OCI-LY7 (cell line): ENCODE results near the gene ADAM11. TPM values are rescaled to one million over a fixed set of nuclear protein-coding genes. Genes with fewer than 3 reads are reported as not detected.

Experiments
- BruUV-seq: library from RNA; stranded (reverse); fragments of 400-500 nt; replicated peaks from 2 replicates; lab custom pipeline; 2021; lab: Mats Ljungman, UMichigan
- CTCF ChIA-PET: fragments of 300-600 bp; sonication (Branson Sonifier 250); formaldehyde crosslinking; loops from one replicate; lab custom pipeline; 2022; ENCODE audit warnings: antibody characterized with exemption; ENCODE audit not compliant: unreplicated experiment; lab: Charles Lee
- POLR2A ChIA-PET: fragments of 300-600 bp; sonication (Branson Sonifier 250); formaldehyde crosslinking; loops from one replicate; lab custom pipeline; 2022; ENCODE audit warnings: antibody characterized with exemption; lab: Charles Lee
- DNase-seq: peaks from one replicate; pipeline ENCODE4 v3.0.0-alpha.2; 2015; ENCODE audit warnings: low spot score
- H2AFZ ChIP-seq: fragments of 200-600 bp; sonication (generic), shearing (Covaris generic); 2 replicates; pipeline ENCODE4 v1.6.1; 2014; ENCODE audit warnings: mild to moderate bottlenecking, antibody characterized with exemption, low read length, moderate library complexity
- H3K27ac ChIP-seq: fragments of 200-600 bp; sonication (generic); 2 replicates; pipeline ENCODE4 v1.5.1; 2014; ENCODE audit warnings: mixed run types, low read depth, mild to moderate bottlenecking, moderate library complexity, low read length, inconsistent platforms; ENCODE audit not compliant: poor library complexity, severe bottlenecking
- H3K36me3 ChIP-seq: fragments of 200-600 bp; sonication (generic); 2 replicates; pipeline ENCODE4 v1.6.1; 2014; ENCODE audit warnings: mild to moderate bottlenecking, antibody characterized with exemption, low read length, moderate library complexity, mixed read lengths; ENCODE audit not compliant: insufficient read depth
- H3K4me1 ChIP-seq: fragments of 200-600 bp; sonication (generic); 2 replicates; pipeline ENCODE4 v1.5.1; 2014; ENCODE audit warnings: mild to moderate bottlenecking, low read length; ENCODE audit not compliant: insufficient read depth, poor library complexity, severe bottlenecking
- H3K4me2 ChIP-seq: fragments of 200-600 bp; sonication (generic); 2 replicates; pipeline ENCODE4 v1.6.1; 2014; ENCODE audit warnings: mild to moderate bottlenecking, low read length
- H3K4me3 ChIP-seq: fragments of 200-600 bp; sonication (generic); 2 replicates; pipeline ENCODE4 v1.5.1; 2014; ENCODE audit warnings: mild to moderate bottlenecking, low read depth, low read length; ENCODE audit not compliant: poor library complexity, severe bottlenecking
- H3K79me2 ChIP-seq: fragments of 200-600 bp; sonication (generic); 2 replicates; pipeline ENCODE4 v1.6.1; 2016; ENCODE audit warnings: low read depth, mild to moderate bottlenecking, low read length, moderate library complexity, mixed read lengths; ENCODE audit not compliant: insufficient read depth
- H3K9me2 ChIP-seq: fragments of 200-600 bp; sonication (generic); 2 replicates; pipeline ENCODE4 v1.6.1; 2016; ENCODE audit warnings: mild to moderate bottlenecking, low read length, mixed read lengths; ENCODE audit not compliant: insufficient read depth
- H3K9me3 ChIP-seq: fragments of 200-600 bp; sonication (generic); 2 replicates; pipeline ENCODE4 v1.6.1; 2014; ENCODE audit warnings: mild to moderate bottlenecking, mixed run types, low read length, mixed read lengths
- H4K20me1 ChIP-seq: fragments of 200-600 bp; sonication (generic); 2 replicates; pipeline ENCODE4 v1.6.1; 2014; ENCODE audit warnings: mild to moderate bottlenecking, antibody characterized with exemption, low read length, moderate library complexity, mixed read lengths; ENCODE audit not compliant: insufficient read depth
- EZH2phosphoT487 ChIP-seq: fragments of 200-600 bp; sonication (generic); IDR thresholded peaks from 2 replicates; pipeline ENCODE4 v1.6.1; 2018; ENCODE audit warnings: low read depth, borderline replicate concordance, mild to moderate bottlenecking, mixed run types, antibody characterized with exemption, low read length, moderate library complexity, mixed read lengths
- intact Hi-C: fragments of 100-400 bp; cut with micrococcal nuclease; formaldehyde crosslinking; loops from one replicate; pipeline ENCODE4 v1.10.0; 2022; ENCODE audit not compliant: unreplicated experiment
- total RNA-seq, 2 experiments: library from RNA; depleted of rRNA in 1 of 2; stranded (reverse); fragments of >200 nt in 1 of 2; shearing (Covaris generic) in 1 of 2; gene quantifications; 2 replicates each; pipeline ENCODE4 v1.2.3, GENCODE V29; 2014 to 2022
- TF ChIP-seq, protein P1 (sequence below): fragments of 200-600 bp; sonication (generic); conservative IDR thresholded peaks from 2 replicates; pipeline ENCODE4 v1.5.1; 2014; ENCODE audit warnings: mild to moderate bottlenecking, antibody characterized with exemption, low read length, moderate library complexity, mixed read lengths

ADAM11 gene
- total RNA-seq, 2 experiments from 2014 or later, result 1.1 to 3.3 TPM

DNA sequence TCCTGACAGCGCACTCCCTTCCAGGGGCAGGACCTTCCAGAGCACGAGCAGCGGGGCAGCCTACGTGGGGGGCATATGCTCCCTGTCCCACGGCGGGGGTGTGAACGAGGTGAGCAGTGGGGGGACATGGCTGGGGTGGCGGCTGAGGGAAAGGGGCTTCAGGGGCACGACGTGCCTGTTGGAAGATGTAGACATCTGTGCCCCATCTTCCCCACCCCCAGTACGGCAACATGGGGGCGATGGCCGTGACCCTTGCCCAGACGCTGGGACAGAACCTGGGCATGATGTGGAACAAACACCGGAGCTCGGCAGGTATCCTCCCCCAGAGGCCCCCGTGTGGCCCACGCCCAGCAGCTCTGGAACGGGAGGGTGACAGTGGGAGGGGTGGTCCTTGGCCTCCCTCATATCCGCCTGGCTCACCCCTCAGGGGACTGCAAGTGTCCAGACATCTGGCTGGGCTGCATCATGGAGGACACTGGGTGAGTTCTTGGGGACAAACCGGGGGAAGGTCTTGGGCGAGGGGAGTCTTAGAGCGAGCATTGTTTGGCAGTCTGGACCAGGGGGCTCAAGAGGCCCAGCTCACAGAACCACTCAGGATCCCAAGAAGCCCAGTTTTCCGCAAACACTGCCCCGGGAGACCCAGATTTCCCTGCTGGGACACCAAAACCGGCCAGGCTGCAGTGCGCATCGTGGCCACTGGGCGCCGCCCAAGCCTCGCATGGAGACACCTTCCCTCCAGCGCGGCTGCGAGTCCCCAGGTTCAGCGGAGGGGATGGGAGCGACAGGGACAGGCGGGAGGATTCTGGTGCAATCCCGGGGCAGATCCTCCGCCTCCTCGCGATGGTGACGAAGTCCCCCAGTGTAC lies 15.7 kb downstream of the ADAM11 start:
- Histone ChIP-seq H2AFZ (peak overlapping the region; percentile 80), H3K4me1 (peaks cover 18% of the 10 kb centered on the region), H3K9me3 (no peaks in the 10 kb centered on the region), H3K4me3 (peak overlapping the region; percentile 72), H3K4me2 (peak overlapping the region; percentile 99), H3K27ac (peak overlapping the region; percentile 8), H4K20me1 (no peaks in the 10 kb centered on the region), H3K9me2 (no peaks in the 10 kb centered on the region), H3K79me2 (no peaks in the 10 kb centered on the region), H3K36me3 (no peaks in the 10 kb centered on the region)
- intact Hi-C loops, result loop anchor here (1.0 to 2.0 kb wide), 2 partner anchors 54 to 91 kb away; no protein-coding TSS in a partner anchor
- peak; percentile 89 for DNase-seq
- CTCF ChIA-PET, result interaction anchor here (0.8 kb wide), 1 partner anchor 137 kb away, joined by 3 read pairs; no protein-coding TSS in a partner anchor
- POLR2A ChIA-PET, result no interaction called here
- TF ChIP-seq, protein P1, sequence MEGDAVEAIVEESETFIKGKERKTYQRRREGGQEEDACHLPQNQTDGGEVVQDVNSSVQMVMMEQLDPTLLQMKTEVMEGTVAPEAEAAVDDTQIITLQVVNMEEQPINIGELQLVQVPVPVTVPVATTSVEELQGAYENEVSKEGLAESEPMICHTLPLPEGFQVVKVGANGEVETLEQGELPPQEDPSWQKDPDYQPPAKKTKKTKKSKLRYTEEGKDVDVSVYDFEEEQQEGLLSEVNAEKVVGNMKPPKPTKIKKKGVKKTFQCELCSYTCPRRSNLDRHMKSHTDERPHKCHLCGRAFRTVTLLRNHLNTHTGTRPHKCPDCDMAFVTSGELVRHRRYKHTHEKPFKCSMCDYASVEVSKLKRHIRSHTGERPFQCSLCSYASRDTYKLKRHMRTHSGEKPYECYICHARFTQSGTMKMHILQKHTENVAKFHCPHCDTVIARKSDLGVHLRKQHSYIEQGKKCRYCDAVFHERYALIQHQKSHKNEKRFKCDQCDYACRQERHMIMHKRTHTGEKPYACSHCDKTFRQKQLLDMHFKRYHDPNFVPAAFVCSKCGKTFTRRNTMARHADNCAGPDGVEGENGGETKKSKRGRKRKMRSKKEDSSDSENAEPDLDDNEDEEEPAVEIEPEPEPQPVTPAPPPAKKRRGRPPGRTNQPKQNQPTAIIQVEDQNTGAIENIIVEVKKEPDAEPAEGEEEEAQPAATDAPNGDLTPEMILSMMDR, result peak; percentile 94
- no peak for TF ChIP-seq EZH2phosphoT487
- no TSS peak for BruUV-seq

DNA sequence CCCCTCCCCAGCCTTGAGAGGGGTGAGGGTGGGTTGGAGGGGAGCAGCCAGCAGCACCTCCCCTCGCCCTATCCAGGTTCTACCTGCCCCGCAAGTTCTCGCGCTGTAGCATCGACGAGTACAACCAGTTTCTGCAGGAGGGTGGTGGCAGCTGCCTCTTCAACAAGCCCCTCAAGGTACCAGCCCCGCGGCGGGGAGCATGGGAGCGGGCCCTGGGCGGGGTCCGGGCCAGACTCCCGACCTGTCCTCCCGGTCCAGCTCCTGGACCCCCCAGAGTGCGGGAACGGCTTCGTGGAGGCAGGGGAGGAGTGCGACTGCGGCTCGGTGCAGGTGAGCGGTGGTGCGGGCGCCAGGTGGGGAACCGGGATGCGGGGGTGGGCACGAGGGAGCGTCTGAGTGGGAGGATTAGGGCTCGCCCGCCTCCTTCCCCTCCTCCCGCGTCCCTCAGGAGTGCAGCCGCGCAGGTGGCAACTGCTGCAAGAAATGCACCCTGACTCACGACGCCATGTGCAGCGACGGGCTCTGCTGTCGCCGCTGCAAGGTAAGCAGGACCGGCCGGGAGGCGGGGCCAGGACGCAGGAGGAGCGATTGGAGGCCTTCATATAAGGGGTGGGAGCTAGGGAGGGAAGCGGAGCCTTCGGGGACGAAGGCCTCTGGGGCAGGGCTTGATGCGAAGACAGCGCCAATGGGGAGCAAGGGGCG lies 16.5 kb downstream of the ADAM11 start:
- Histone ChIP-seq H3K79me2 (no peaks in the 10 kb centered on the region), H2AFZ (peak overlapping the region; percentile 80), H3K4me2 (peak overlapping the region; percentile 99), H3K36me3 (no peaks in the 10 kb centered on the region), H3K4me3 (peak overlapping the region; percentile 72), H3K9me2 (no peaks in the 10 kb centered on the region), H3K4me1 (peaks cover 19% of the 10 kb centered on the region), H3K9me3 (no peaks in the 10 kb centered on the region), H4K20me1 (no peaks in the 10 kb centered on the region), H3K27ac (peak overlapping the region; percentile 8)
- DNase-seq, result peak; percentile 99
- CTCF ChIA-PET, result interaction anchor here (0.7 to 0.8 kb wide), 2 partner anchors 65 to 76 kb away, joined by 4 to 5 read pairs; no protein-coding TSS in a partner anchor
- POLR2A ChIA-PET, result interaction anchor here (0.6 to 0.7 kb wide), 3 partner anchors 19 to 106 kb away, joined by 3 to 4 read pairs (median 4); no protein-coding TSS in a partner anchor
- no TSS peak for BruUV-seq
- no peak for TF ChIP-seq EZH2phosphoT487
- TF ChIP-seq, protein P1, result peak; percentile 54; the same call in 1 of the 2 replicates
- intact Hi-C loops, result loop anchor here (1.0 to 2.0 kb wide), 2 partner anchors 54 to 90 kb away; no protein-coding TSS in a partner anchor
